HepG2 (cell line): ENCODE results near the gene NGRN. TPM values are rescaled to one million over a fixed set of nuclear protein-coding genes. Genes with fewer than 3 reads are reported as not detected.
A peak's percentile ranks its signal among the peaks of the same experiment; 100 is the strongest.

Experiments used
- ADNP ChIP-seq: sonication (generic); formaldehyde crosslinking; IDR thresholded peaks from 2 replicates; pipeline ENCODE4 v1.4.0; 2020; ENCODE audit warnings: missing genetic modification reagents
- ARNTL ChIP-seq: sonication (generic); formaldehyde crosslinking; IDR thresholded peaks from 2 replicates; pipeline ENCODE4 v1.4.0; 2020; ENCODE audit warnings: mild to moderate bottlenecking, missing genetic modification reagents
- CCAR2 ChIP-seq: fragments of 200-400 bp; formaldehyde crosslinking; optimal IDR thresholded peaks from 2 replicates; pipeline ENCODE3; 2018; ENCODE audit warnings: low read depth, mild to moderate bottlenecking, low read length, moderate library complexity
- CEBPG ChIP-seq: IDR thresholded peaks from 2 replicates; pipeline ENCODE4 v1.6.1; 2016
- CREB1 ChIP-seq, 2 experiments: fragments of 450-650 bp in 1 of 2; IDR thresholded peaks; 2 replicates each; pipeline ENCODE4 v1.6.1; 2016 to 2017; ENCODE audit warnings: control low read depth in 1 of 2, mild to moderate bottlenecking in 1 of 2, missing compliant biosample characterization in 1 of 2, missing genetic modification characterization in 1 of 2
- ELF3 ChIP-seq: IDR thresholded peaks from 2 replicates; pipeline ENCODE4 v1.6.1; 2016; ENCODE audit warnings: missing genetic modification reagents, missing compliant biosample characterization
- FOSL2 ChIP-seq: sonication (generic); formaldehyde crosslinking; IDR thresholded peaks from 2 replicates; pipeline ENCODE4 v1.4.0; 2020; ENCODE audit warnings: missing genetic modification reagents
- GATAD2A ChIP-seq: IDR thresholded peaks from 2 replicates; pipeline ENCODE4 v1.6.1; 2016
- JDP2 ChIP-seq: sonication (generic); formaldehyde crosslinking; IDR thresholded peaks from 2 replicates; pipeline ENCODE4 v1.8.1; 2022; ENCODE audit warnings: missing genetic modification reagents, borderline replicate concordance
- JUN ChIP-seq: sonication (generic); formaldehyde crosslinking; IDR thresholded peaks from 2 replicates; pipeline ENCODE4 v1.4.0; 2020; ENCODE audit warnings: mild to moderate bottlenecking, missing genetic modification reagents
- MAFK ChIP-seq, 2 experiments: IDR thresholded peaks in 1 of 2; conservative IDR thresholded peaks in 1 of 2; 2 replicates each; pipeline ENCODE4 v1.6.1; 2011; ENCODE audit warnings: improper control_type of control experiment in 2 of 2, low read length in 2 of 2
- MBD4 ChIP-seq: IDR thresholded peaks from 2 replicates; pipeline ENCODE4 v1.6.1; 2012; ENCODE audit warnings: low read length, inconsistent platforms, borderline replicate concordance
- MXI1 ChIP-seq: IDR thresholded peaks from 3 replicates; pipeline ENCODE4 v1.6.1; 2012; ENCODE audit warnings: low read depth, low read length, inconsistent platforms, borderline replicate concordance
- MYC ChIP-seq: sonication (generic); formaldehyde crosslinking; IDR thresholded peaks from 2 replicates; pipeline ENCODE4 v1.9.0; 2021; ENCODE audit warnings: missing genetic modification reagents, borderline replicate concordance
- NCOA1 ChIP-seq: sonication (generic); formaldehyde crosslinking; IDR thresholded peaks from 2 replicates; pipeline ENCODE4 v1.9.0; 2021; ENCODE audit warnings: missing genetic modification reagents
- NR2C2 ChIP-seq: sonication (generic); formaldehyde crosslinking; IDR thresholded peaks from 2 replicates; pipeline ENCODE4 v1.4.0; 2020; ENCODE audit warnings: missing genetic modification reagents, mild to moderate bottlenecking, moderate library complexity, borderline replicate concordance
- NR3C1 ChIP-seq: sonication (generic); formaldehyde crosslinking; IDR thresholded peaks from 2 replicates; pipeline ENCODE4 v1.4.0; 2020; ENCODE audit warnings: missing genetic modification reagents
- PHF21A ChIP-seq: sonication (generic); formaldehyde crosslinking; IDR thresholded peaks from 2 replicates; pipeline ENCODE4 v1.5.0; 2020; ENCODE audit warnings: mild to moderate bottlenecking, missing genetic modification reagents
- POLR2AphosphoS5 ChIP-seq: IDR thresholded peaks from 2 replicates; pipeline ENCODE4 v1.6.1; 2012; ENCODE audit warnings: low read depth, low read length
- RFX1 ChIP-seq: fragments of 450-650 bp; IDR thresholded peaks from 2 replicates; pipeline ENCODE4 v1.6.1; 2017
- SALL1 ChIP-seq: sonication (generic); formaldehyde crosslinking; IDR thresholded peaks from 2 replicates; pipeline ENCODE4 v1.8.0; 2022; ENCODE audit warnings: mild to moderate bottlenecking, missing genetic modification reagents
- SP4 ChIP-seq: sonication (generic); formaldehyde crosslinking; IDR thresholded peaks from 2 replicates; pipeline ENCODE4 v1.8.1; 2023; ENCODE audit warnings: mild to moderate bottlenecking, missing genetic modification reagents
- SPEN ChIP-seq: sonication (generic); formaldehyde crosslinking; IDR thresholded peaks from 2 replicates; pipeline ENCODE4 v1.5.1; 2020; ENCODE audit warnings: low read depth, mild to moderate bottlenecking, missing genetic modification reagents
- SRF ChIP-seq: IDR thresholded peaks from 2 replicates; pipeline ENCODE4 v1.6.1; 2011; ENCODE audit warnings: mild to moderate bottlenecking, low read depth, low read length, moderate library complexity
- ZBTB1 ChIP-seq: sonication (generic); formaldehyde crosslinking; IDR thresholded peaks from 2 replicates; pipeline ENCODE4 v1.4.0; 2020; ENCODE audit warnings: missing genetic modification reagents, borderline replicate concordance
- ZNF12 ChIP-seq: sonication (generic); formaldehyde crosslinking; IDR thresholded peaks from 2 replicates; pipeline ENCODE4 v1.5.0; 2020; ENCODE audit warnings: missing genetic modification reagents
- ZNF317 ChIP-seq: sonication (generic); formaldehyde crosslinking; IDR thresholded peaks from 2 replicates; pipeline ENCODE4 v1.5.0; 2020; ENCODE audit warnings: mild to moderate bottlenecking, missing genetic modification reagents
- ZNF326 ChIP-seq: sonication (generic); formaldehyde crosslinking; IDR thresholded peaks from 2 replicates; pipeline ENCODE4 v1.4.0; 2020; ENCODE audit warnings: missing genetic modification reagents, borderline replicate concordance
- ZNF543 ChIP-seq: sonication (generic); formaldehyde crosslinking; IDR thresholded peaks from 2 replicates; pipeline ENCODE4 v1.4.0; 2020; ENCODE audit warnings: mild to moderate bottlenecking, missing genetic modification reagents
- ZNF749 ChIP-seq: sonication (generic); formaldehyde crosslinking; IDR thresholded peaks from 2 replicates; pipeline ENCODE4 v1.8.0; 2022; ENCODE audit warnings: mild to moderate bottlenecking, missing genetic modification reagents, moderate library complexity, borderline replicate concordance
- ZSCAN31 ChIP-seq: sonication (generic); formaldehyde crosslinking; IDR thresholded peaks from 2 replicates; pipeline ENCODE4 v1.5.0; 2020; ENCODE audit warnings: low read depth, mild to moderate bottlenecking, missing genetic modification reagents
- polyA plus RNA-seq, 8 experiments: library from polyadenylated mRNA; depleted of rRNA in 3 of 8; stranded (reverse) in 7 of 8; unstranded in 1 of 8; fragments of >200 nt; fragmentation: Illumina TruSeq in 4 of 8; extraction: Trizol in 4 of 8; gene quantifications; 2 replicates each; pipeline versions ENCODE4 v1.2.1 to v1.2.3, GENCODE V29; 2011 to 2016; ENCODE audit warnings: low read depth in 4 of 8, missing spikeins in 1 of 8, mixed read lengths in 1 of 8; ENCODE audit not compliant: insufficient read depth in 1 of 8
- total RNA-seq, 5 experiments: library from RNA; depleted of rRNA; stranded (reverse); fragments of >200 nt; fragmentation: Illumina TruSeq; extraction: Trizol; gene quantifications; 2 replicates each; pipeline ENCODE4 v1.2.3, GENCODE V29; 2016; ENCODE audit warnings: low read depth in 1 of 5
- TF ChIP-seq, protein P1 (sequence below): sonication (generic); formaldehyde crosslinking; IDR thresholded peaks from 2 replicates; pipeline ENCODE4 v1.9.0; 2022; ENCODE audit warnings: missing genetic modification reagents, mild to moderate bottlenecking, borderline replicate concordance

The NGRN gene
- total and polyA plus RNA-seq, 2 of the 13 experiments (the other 11 are each of a cell fraction or from before 2014, with no cell fraction given) = 39.8 to 63.7 TPM

- TF ChIP-seq MYC = peak; percentile 25; the same call in 1 of the 2 replicates
- TF ChIP-seq ZNF12 (CRISPR knock-in tag) = 0 out of 2 replicates have a peak, but pooled peaks have one; percentile 55
- no peak for TF ChIP-seq ZBTB1 (CRISPR knock-in tag)
- TF ChIP-seq SPEN (CRISPR knock-in tag) = peak; percentile 12; the same call in 1 of the 2 replicates
- no peak for TF ChIP-seq NCOA1 (CRISPR knock-in tag)
- peak; percentile 35; the same call in 1 of the 2 replicates for TF ChIP-seq GATAD2A (CRISPR knock-in tag)
- TF ChIP-seq ADNP (CRISPR knock-in tag) = no peak
- TF ChIP-seq JDP2 (CRISPR knock-in tag) = no peak
- peak; percentile 58; the same call in 1 of the 2 replicates for TF ChIP-seq FOSL2 (CRISPR knock-in tag)
- TF ChIP-seq, protein P1, sequence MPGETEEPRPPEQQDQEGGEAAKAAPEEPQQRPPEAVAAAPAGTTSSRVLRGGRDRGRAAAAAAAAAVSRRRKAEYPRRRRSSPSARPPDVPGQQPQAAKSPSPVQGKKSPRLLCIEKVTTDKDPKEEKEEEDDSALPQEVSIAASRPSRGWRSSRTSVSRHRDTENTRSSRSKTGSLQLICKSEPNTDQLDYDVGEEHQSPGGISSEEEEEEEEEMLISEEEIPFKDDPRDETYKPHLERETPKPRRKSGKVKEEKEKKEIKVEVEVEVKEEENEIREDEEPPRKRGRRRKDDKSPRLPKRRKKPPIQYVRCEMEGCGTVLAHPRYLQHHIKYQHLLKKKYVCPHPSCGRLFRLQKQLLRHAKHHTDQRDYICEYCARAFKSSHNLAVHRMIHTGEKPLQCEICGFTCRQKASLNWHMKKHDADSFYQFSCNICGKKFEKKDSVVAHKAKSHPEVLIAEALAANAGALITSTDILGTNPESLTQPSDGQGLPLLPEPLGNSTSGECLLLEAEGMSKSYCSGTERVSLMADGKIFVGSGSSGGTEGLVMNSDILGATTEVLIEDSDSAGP = no peak; the same call in 1 of the 2 replicates
- peak; percentile 62; the same call in 1 of the 2 replicates for TF ChIP-seq CREB1 (IDR thresholded peaks at IDR 0.05)
- TF ChIP-seq CREB1 (CRISPR knock-in tag; IDR thresholded peaks at IDR 0.05) = no peak
- TF ChIP-seq SALL1 (CRISPR knock-in tag) = peak; percentile 67
- no peak for TF ChIP-seq NR3C1 (CRISPR knock-in tag)
- TF ChIP-seq ZNF543 (CRISPR knock-in tag) = peak; percentile 49; the same call in 1 of the 2 replicates
- peak; percentile 57 for TF ChIP-seq CEBPG (CRISPR knock-in tag)
- TF ChIP-seq MBD4 = no peak
- peak; percentile 87; the same call in 1 of the 2 replicates for TF ChIP-seq SP4
- peak; percentile 3; the same call in 1 of the 2 replicates for TF ChIP-seq ELF3 (CRISPR knock-in tag)
- TF ChIP-seq SRF = no peak
- TF ChIP-seq RFX1 = 0 out of 2 replicates have a peak, but pooled peaks have one; percentile 0
- peak; percentile 79 for TF ChIP-seq NR2C2
- 0 out of 2 replicates have a peak, but pooled peaks have one; percentile 3 for TF ChIP-seq ZNF317 (CRISPR knock-in tag)
- no peak for TF ChIP-seq CCAR2
- TF ChIP-seq ZNF326 (CRISPR knock-in tag) = no peak
- 0 out of 2 replicates have a peak, but pooled peaks have one; percentile 3 for TF ChIP-seq PHF21A (CRISPR knock-in tag)
- TF ChIP-seq ZNF749 (CRISPR knock-in tag) = no peak; the same call in 1 of the 2 replicates
- no peak for TF ChIP-seq MAFK (conservative IDR thresholded peaks at IDR 0.05 in 1 of 2, IDR thresholded peaks at IDR 0.05 in 1 of 2; ENCODE audit: low read length in 2 of 2)
- 0 out of 2 replicates have a peak, but pooled peaks have one; percentile 40 for TF ChIP-seq ARNTL (CRISPR knock-in tag)
- TF ChIP-seq MXI1 = peak; percentile 75; the same call in 1 of the 3 replicates
- TF ChIP-seq JUN (CRISPR knock-in tag) = 0 out of 2 replicates have a peak, but pooled peaks have one; percentile 49
- TF ChIP-seq ZSCAN31 (CRISPR knock-in tag) = 0 out of 2 replicates have a peak, but pooled peaks have one; percentile 6
- peak; percentile 70 for TF ChIP-seq POLR2AphosphoS5
Measured at GRCh38 chr15:90234096-90234988, 31.1 kb upstream of the NGRN start, which contains the start of gene GDPGP1 (continued).
